ENCODE results near the gene TMEM126A.

Gene TMEM126A

DNA sequence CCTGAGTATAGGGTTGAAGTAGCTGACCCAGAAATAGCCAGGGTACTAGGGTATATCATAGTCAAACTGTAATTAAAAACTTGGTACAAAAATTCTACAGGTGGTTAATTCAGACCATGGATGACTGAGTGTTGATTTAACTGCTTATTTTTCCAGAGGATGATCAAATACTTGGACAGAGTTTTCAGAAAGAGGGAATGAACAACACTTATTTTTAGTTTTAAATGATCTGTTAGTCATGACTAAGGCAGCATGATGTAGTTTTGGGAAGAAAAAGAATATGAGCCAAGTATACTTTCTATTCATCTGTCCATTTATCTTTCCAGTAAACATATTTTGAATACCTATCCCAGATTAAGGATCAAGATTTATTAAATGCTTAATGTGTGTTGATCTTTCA, 58.0 kb downstream of the TMEM126A start:
- Histone ChIP-seq H3K27me3 (ENCODE audit: insufficient read depth, poor library complexity, severe bottlenecking) (peaks cover 3% of the 10 kb centered on the region), H3K27ac (ENCODE audit: poor library complexity, severe bottlenecking) (no peak overlapping the region), H3K9me3 (ENCODE audit: severe bottlenecking) (peaks cover 2% of the 10 kb centered on the region), H3K4me3 (ENCODE audit: severe bottlenecking) (no peak overlapping the region), H3K4me1 (ENCODE audit: insufficient read depth, poor library complexity, severe bottlenecking) (no peaks in the 10 kb centered on the region), H3K36me3 (ENCODE audit: low read depth) (no peaks in the 10 kb centered on the region)
- no peak for ATAC-seq (ENCODE audit: low read depth)
- no peak for DNase-seq (ENCODE audit: low spot score)
- TF ChIP-seq, protein P1, sequence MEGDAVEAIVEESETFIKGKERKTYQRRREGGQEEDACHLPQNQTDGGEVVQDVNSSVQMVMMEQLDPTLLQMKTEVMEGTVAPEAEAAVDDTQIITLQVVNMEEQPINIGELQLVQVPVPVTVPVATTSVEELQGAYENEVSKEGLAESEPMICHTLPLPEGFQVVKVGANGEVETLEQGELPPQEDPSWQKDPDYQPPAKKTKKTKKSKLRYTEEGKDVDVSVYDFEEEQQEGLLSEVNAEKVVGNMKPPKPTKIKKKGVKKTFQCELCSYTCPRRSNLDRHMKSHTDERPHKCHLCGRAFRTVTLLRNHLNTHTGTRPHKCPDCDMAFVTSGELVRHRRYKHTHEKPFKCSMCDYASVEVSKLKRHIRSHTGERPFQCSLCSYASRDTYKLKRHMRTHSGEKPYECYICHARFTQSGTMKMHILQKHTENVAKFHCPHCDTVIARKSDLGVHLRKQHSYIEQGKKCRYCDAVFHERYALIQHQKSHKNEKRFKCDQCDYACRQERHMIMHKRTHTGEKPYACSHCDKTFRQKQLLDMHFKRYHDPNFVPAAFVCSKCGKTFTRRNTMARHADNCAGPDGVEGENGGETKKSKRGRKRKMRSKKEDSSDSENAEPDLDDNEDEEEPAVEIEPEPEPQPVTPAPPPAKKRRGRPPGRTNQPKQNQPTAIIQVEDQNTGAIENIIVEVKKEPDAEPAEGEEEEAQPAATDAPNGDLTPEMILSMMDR (IDR thresholded peaks at IDR 0.05; ENCODE audit: poor library complexity, severe bottlenecking), result no peak

Measured in RWPE2 (cell line).